Measurements from ENCODE around the gene CRYBB1.

CRYBB1 gene

GRCh38 chr22:26643418-26644100 lies 25.7 kb upstream of the CRYBB1 start:
- TF ChIP-seq CTCF (IDR thresholded peaks at IDR 0.05; ENCODE audit: low read depth, low read length, poor library complexity, severe bottlenecking), result no peak
- TF ChIP-seq EZH2phosphoT487 (IDR thresholded peaks at IDR 0.05; ENCODE audit: borderline replicate concordance, low read length), result no peak
- H3K4me2 ChIP-seq (ENCODE audit: low read length), result peak overlapping the region; percentile 69

GRCh38 chr22:26642465-26643417 lies 24.9 kb upstream of the CRYBB1 start:
- peaks cover 9% of the 10 kb centered on the region; the same call in 1 of the 2 replicates for H3F3A ChIP-seq (ENCODE audit: control insufficient read depth, insufficient read depth)

More at GRCh38 chr22:26643418-26644100, 25.7 kb upstream of the CRYBB1 start:
- H3K27me3 ChIP-seq (ENCODE audit: control insufficient read depth, low read length), result no peaks in the 10 kb centered on the region
- H3K36me3 ChIP-seq (ENCODE audit: control insufficient read depth, low read length), result no peaks in the 10 kb centered on the region
- peaks cover 9% of the 10 kb centered on the region for H3F3A ChIP-seq (ENCODE audit: control insufficient read depth, insufficient read depth)
- no peaks in the 10 kb centered on the region for H3K79me2 ChIP-seq (ENCODE audit: control insufficient read depth, low read length)
- no peaks in the 10 kb centered on the region for H3K9me2 ChIP-seq (replicated peaks; ENCODE audit: control insufficient read depth, low read length)
- H3K4me3 ChIP-seq (ENCODE audit: low read length), result peak overlapping the region; percentile 46
- peak overlapping the region; percentile 46 for H3K27ac ChIP-seq (ENCODE audit: low read depth, low read length)
- H3K9me3 ChIP-seq (ENCODE audit: control insufficient read depth, insufficient read depth, low read length), result no peaks in the 10 kb centered on the region
- H3K4me1 ChIP-seq (ENCODE audit: control insufficient read depth, low read length), result peaks cover 63% of the 10 kb centered on the region
- no peaks in the 10 kb centered on the region for H4K20me1 ChIP-seq (ENCODE audit: control insufficient read depth, insufficient read depth, low read depth, low read length)

GRCh38 chr22:26636296-26636695 lies 18.5 kb upstream of the CRYBB1 start:
- H3K9me3 ChIP-seq (ENCODE audit: control insufficient read depth, insufficient read depth, low read length), result no peaks in the 10 kb centered on the region
- no peak for TF ChIP-seq EZH2phosphoT487 (IDR thresholded peaks at IDR 0.05; ENCODE audit: borderline replicate concordance, low read length)
- TF ChIP-seq CTCF (IDR thresholded peaks at IDR 0.05; ENCODE audit: low read depth, low read length, poor library complexity, severe bottlenecking), result no peak

More at GRCh38 chr22:26642465-26643417, 24.9 kb upstream of the CRYBB1 start:
- Histone ChIP-seq H3K4me2 (ENCODE audit: low read length) (peak overlapping the region; percentile 69), H3K4me1 (ENCODE audit: control insufficient read depth, low read length) (peaks cover 55% of the 10 kb centered on the region), H3K27ac (ENCODE audit: low read depth, low read length) (peak overlapping the region; percentile 46), H4K20me1 (ENCODE audit: control insufficient read depth, insufficient read depth, low read depth, low read length) (no peaks in the 10 kb centered on the region), H3K36me3 (ENCODE audit: control insufficient read depth, low read length) (no peaks in the 10 kb centered on the region), H3K9me2 (replicated peaks; ENCODE audit: control insufficient read depth, low read length) (no peaks in the 10 kb centered on the region), H3K27me3 (ENCODE audit: control insufficient read depth, low read length) (no peaks in the 10 kb centered on the region), H3K4me3 (ENCODE audit: low read length) (peak overlapping the region; percentile 46), H3K79me2 (ENCODE audit: control insufficient read depth, low read length) (no peaks in the 10 kb centered on the region), H3K9me3 (ENCODE audit: control insufficient read depth, insufficient read depth, low read length) (no peaks in the 10 kb centered on the region)
- no peak for TF ChIP-seq EZH2phosphoT487 (IDR thresholded peaks at IDR 0.05; ENCODE audit: borderline replicate concordance, low read length)
- TF ChIP-seq CTCF (IDR thresholded peaks at IDR 0.05; ENCODE audit: low read depth, low read length, poor library complexity, severe bottlenecking), result peak; percentile 67

More at GRCh38 chr22:26636296-26636695, 18.5 kb upstream of the CRYBB1 start:
- H3K79me2 ChIP-seq (ENCODE audit: control insufficient read depth, low read length), result no peaks in the 10 kb centered on the region
- H3K27me3 ChIP-seq (ENCODE audit: control insufficient read depth, low read length), result no peaks in the 10 kb centered on the region
- no peaks in the 10 kb centered on the region for H3K9me2 ChIP-seq (replicated peaks; ENCODE audit: control insufficient read depth, low read length)
- no peak overlapping the region for H3K4me3 ChIP-seq (ENCODE audit: low read length)
- H3K4me2 ChIP-seq (ENCODE audit: low read length), result no peak overlapping the region
- H3K27ac ChIP-seq (ENCODE audit: low read depth, low read length), result no peak overlapping the region
- H3F3A ChIP-seq (ENCODE audit: control insufficient read depth, insufficient read depth), result no peaks in the 10 kb centered on the region
- no peaks in the 10 kb centered on the region for H3K4me1 ChIP-seq (ENCODE audit: control insufficient read depth, low read length)
- no peaks in the 10 kb centered on the region for H3K36me3 ChIP-seq (ENCODE audit: control insufficient read depth, low read length)
- H4K20me1 ChIP-seq (ENCODE audit: control insufficient read depth, insufficient read depth, low read depth, low read length), result no peaks in the 10 kb centered on the region
